ENCODE results near the gene APLNR. TPM values are rescaled to one million over a fixed set of nuclear protein-coding genes. Genes with fewer than 3 reads are reported as not detected.

APLNR gene
- total and polyA plus RNA-seq, 2 donors (not counting 1 experiment from before 2014, with no cell fraction given) = not detected

- H3K4me2 ChIP-seq (ENCODE audit: extremely low read depth, insufficient read depth, low read length) = no peak overlapping the region
- no peaks in the 10 kb centered on the region for H3K9me3 ChIP-seq (ENCODE audit: control insufficient read depth, insufficient read depth, low read depth, low read length)
- no peak for TF ChIP-seq EZH2 (IDR thresholded peaks at IDR 0.05; ENCODE audit: low read length, missing control alignments)
- DNase-seq (ENCODE audit: low read depth in 2 of 2) = no peak
- H3K9ac ChIP-seq (ENCODE audit: insufficient read depth, low read length) = no peak overlapping the region
- H3K4me3 ChIP-seq (replicated peaks in 1 of 4; ENCODE audit: control extremely low read depth in 1 of 4, insufficient read depth in 1 of 4, low read depth in 3 of 4, low read length in 4 of 4) = no peak overlapping the region
- H2AFZ ChIP-seq (ENCODE audit: low read length) = no peak overlapping the region
- H3K79me2 ChIP-seq (ENCODE audit: control insufficient read depth, insufficient read depth, low read length) = no peaks in the 10 kb centered on the region
- H4K20me1 ChIP-seq (ENCODE audit: control insufficient read depth, extremely low read depth, insufficient read depth, low read length) = no peaks in the 10 kb centered on the region
- H3K27me3 ChIP-seq (ENCODE audit: control insufficient read depth, insufficient read depth, low read length) = peaks cover 3% of the 10 kb centered on the region
- no peaks in the 10 kb centered on the region for H3K4me1 ChIP-seq (ENCODE audit: control insufficient read depth, extremely low read depth, insufficient read depth, low read length)
- H3K36me3 ChIP-seq (ENCODE audit: control insufficient read depth, insufficient read depth, low read length) = no peaks in the 10 kb centered on the region
- no peak overlapping the region for H3K27ac ChIP-seq (ENCODE audit: insufficient read depth, low read length)
Measured at GRCh38 chr11:57241353-57241972, 4.4 kb upstream of the APLNR start.

- no peaks in the 10 kb centered on the region for H3K79me2 ChIP-seq (ENCODE audit: control insufficient read depth, insufficient read depth, low read length)
- no peaks in the 10 kb centered on the region for H3K9me3 ChIP-seq (ENCODE audit: control insufficient read depth, insufficient read depth, low read depth, low read length)
- H3K36me3 ChIP-seq (ENCODE audit: control insufficient read depth, insufficient read depth, low read length) = no peaks in the 10 kb centered on the region
- TF ChIP-seq CTCF (conservative IDR thresholded peaks at IDR 0.05 in 1 of 2, IDR thresholded peaks at IDR 0.05 in 1 of 2; ENCODE audit: low read depth in 1 of 2, low read length in 2 of 2) (no peak), EZH2 (IDR thresholded peaks at IDR 0.05; ENCODE audit: low read length, missing control alignments) (no peak)
- no peaks in the 10 kb centered on the region for H4K20me1 ChIP-seq (ENCODE audit: control insufficient read depth, extremely low read depth, insufficient read depth, low read length)
- H3K4me3 ChIP-seq (replicated peaks in 1 of 4; ENCODE audit: control extremely low read depth in 1 of 4, insufficient read depth in 1 of 4, low read depth in 3 of 4, low read length in 4 of 4) = no peak overlapping the region
- no peaks in the 10 kb centered on the region for H3K4me1 ChIP-seq (ENCODE audit: control insufficient read depth, extremely low read depth, insufficient read depth, low read length)
- no peak overlapping the region for H3K27ac ChIP-seq (ENCODE audit: insufficient read depth, low read length)
- DNase-seq (ENCODE audit: low read depth in 2 of 2) = no peak
- H3K9ac ChIP-seq (ENCODE audit: insufficient read depth, low read length) = no peak overlapping the region
- H3K4me2 ChIP-seq (ENCODE audit: extremely low read depth, insufficient read depth, low read length) = no peak overlapping the region
- no peak overlapping the region for H2AFZ ChIP-seq (ENCODE audit: low read length)
- peaks cover 3% of the 10 kb centered on the region for H3K27me3 ChIP-seq (ENCODE audit: control insufficient read depth, insufficient read depth, low read length)
Measured at GRCh38 chr11:57240757-57241156, 3.7 kb upstream of the APLNR start.

- Histone ChIP-seq H3K4me3 (replicated peaks in 1 of 4; ENCODE audit: control extremely low read depth in 1 of 4, insufficient read depth in 1 of 4, low read depth in 3 of 4, low read length in 4 of 4) (no peak overlapping the region), H3K9ac (ENCODE audit: insufficient read depth, low read length) (no peak overlapping the region), H2AFZ (ENCODE audit: low read length) (no peak overlapping the region), H3K9me3 (ENCODE audit: control insufficient read depth, insufficient read depth, low read depth, low read length) (no peaks in the 10 kb centered on the region), H3K4me2 (ENCODE audit: extremely low read depth, insufficient read depth, low read length) (no peak overlapping the region), H3K27ac (ENCODE audit: insufficient read depth, low read length) (no peak overlapping the region), H3K27me3 (ENCODE audit: control insufficient read depth, insufficient read depth, low read length) (peaks cover 3% of the 10 kb centered on the region), H4K20me1 (ENCODE audit: control insufficient read depth, extremely low read depth, insufficient read depth, low read length) (no peaks in the 10 kb centered on the region), H3K4me1 (ENCODE audit: control insufficient read depth, extremely low read depth, insufficient read depth, low read length) (no peaks in the 10 kb centered on the region), H3K36me3 (ENCODE audit: control insufficient read depth, insufficient read depth, low read length) (no peaks in the 10 kb centered on the region), H3K79me2 (ENCODE audit: control insufficient read depth, insufficient read depth, low read length) (no peaks in the 10 kb centered on the region)
- DNase-seq (ENCODE audit: low read depth in 2 of 2) = no peak
- TF ChIP-seq CTCF (conservative IDR thresholded peaks at IDR 0.05 in 1 of 2, IDR thresholded peaks at IDR 0.05 in 1 of 2; ENCODE audit: low read depth in 1 of 2, low read length in 2 of 2) (no peak), EZH2 (IDR thresholded peaks at IDR 0.05; ENCODE audit: low read length, missing control alignments) (no peak)
Measured at GRCh38 chr11:57240007-57240406, 3.0 kb upstream of the APLNR start.

Data from fibroblast of lung (primary cell).